HepG2 (cell line): Measurements from ENCODE around the gene GNB3. TPM values are rescaled to one million over a fixed set of nuclear protein-coding genes. Genes with fewer than 3 reads are reported as not detected.

Experiments used
- ATAC-seq: fragments of 200-7000 bp; cut with Tn5 transposase; 3 replicates; pipeline ENCODE4 v1.9.1; 2020; ENCODE audit warnings: mild to moderate bottlenecking, moderate library complexity
- BruUV-seq: library from RNA; stranded (reverse); fragments of 400-500 nt; replicated peaks from 2 replicates; lab custom pipeline; 2021; lab: Mats Ljungman, UMichigan
- CTCF ChIA-PET: fragments of 300-600 bp; formaldehyde crosslinking; extraction: SDS; loops from one replicate; lab custom pipeline; 2021; ENCODE audit warnings: low total read pairs, inconsistent platforms, low intra/inter-chr PET ratio; lab: Yijun Ruan, JAX
- POLR2A ChIA-PET: fragments of 350-600 bp; sonication (Branson Sonifier 250); formaldehyde crosslinking; loops from one replicate; lab custom pipeline; 2020; ENCODE audit warnings: antibody characterized with exemption, inconsistent platforms; lab: Yijun Ruan, JAX
- DNase-seq: peaks from one replicate; pipeline ENCODE4 v3.0.0-alpha.2; 2015; ENCODE audit warnings: low spot score
- FAIRE-seq: peaks from 3 replicates; lab custom pipeline; 2011; peaks lifted over from hg19 to GRCh38; lab: Jason Lieb, UNC
- H2AFZ ChIP-seq: one replicate; pipeline ENCODE4 v1.6.1; 2011; ENCODE audit warnings: low read length, inconsistent platforms
- H3K27ac ChIP-seq: fragments of 300-600 bp; 3 replicates; pipeline ENCODE4 v1.8.0; 2011; ENCODE audit warnings: mixed run types, mild to moderate bottlenecking, mixed read lengths, low read length, inconsistent platforms; ENCODE audit not compliant: insufficient read depth; ENCODE audit errors: extremely low read length
- H3K27me3 ChIP-seq, 2 experiments: fragments of 200-600 bp in 1 of 2; 2 replicates in 1 of 2; 3 replicates in 1 of 2; pipeline versions ENCODE4 v1.6.0 to v1.8.0; 2011; ENCODE audit warnings: low read length in 2 of 2, mild to moderate bottlenecking in 2 of 2, moderate library complexity in 2 of 2, inconsistent platforms in 1 of 2; ENCODE audit not compliant: insufficient read depth in 2 of 2, control insufficient read depth in 1 of 2
- H3K36me3 ChIP-seq, 2 experiments: fragments of 200-600 bp in 1 of 2; replicated peaks in 1 of 2; 2 replicates in 1 of 2; 3 replicates in 1 of 2; pipeline versions ENCODE4 v1.5.1 to v1.8.0; 2011; ENCODE audit warnings: low read length in 2 of 2, inconsistent platforms in 1 of 2; ENCODE audit not compliant: insufficient read depth in 2 of 2, control insufficient read depth in 1 of 2
- H3K4me1 ChIP-seq: 2 replicates; pipeline ENCODE4 v1.5.1; 2012; ENCODE audit warnings: low read length, inconsistent platforms; ENCODE audit not compliant: insufficient read depth
- H3K4me2 ChIP-seq: 2 replicates; pipeline ENCODE4 v1.6.0; 2011; ENCODE audit warnings: low read depth, low read length, inconsistent platforms
- H3K4me3 ChIP-seq, 3 experiments: fragments of 200-600 bp in 1 of 3; sonication (generic), shearing (Covaris generic) in 1 of 3; replicated peaks in 1 of 3; 2 replicates each; pipeline ENCODE4 v1.5.1; 2011 to 2016; ENCODE audit warnings: low read length in 3 of 3, inconsistent platforms in 2 of 3, low read depth in 2 of 3, mild to moderate bottlenecking in 2 of 3, control low read depth in 1 of 3, mixed read lengths in 1 of 3; ENCODE audit not compliant: insufficient read depth in 1 of 3
- H3K79me2 ChIP-seq: one replicate; pipeline ENCODE4 v1.6.1; 2011; ENCODE audit warnings: low read length, inconsistent platforms; ENCODE audit not compliant: insufficient read depth
- H3K9ac ChIP-seq: 2 replicates; pipeline ENCODE4 v1.6.0; 2011; ENCODE audit warnings: mild to moderate bottlenecking, low read depth, low read length, inconsistent platforms; ENCODE audit not compliant: insufficient read depth
- H3K9me3 ChIP-seq: 2 replicates; pipeline ENCODE4 v1.5.1; 2012; ENCODE audit warnings: mild to moderate bottlenecking, low read length
- H4K20me1 ChIP-seq: 2 replicates; pipeline ENCODE4 v1.6.0; 2011; ENCODE audit warnings: inconsistent platforms, mild to moderate bottlenecking, low read length, moderate library complexity; ENCODE audit not compliant: insufficient read depth
- EED ChIP-seq: sonication (generic); formaldehyde crosslinking; IDR thresholded peaks from 2 replicates; pipeline ENCODE4 v1.5.0; 2020; ENCODE audit warnings: mild to moderate bottlenecking, missing genetic modification reagents
- ELF1 ChIP-seq: sonication (generic); formaldehyde crosslinking; IDR thresholded peaks from 2 replicates; pipeline ENCODE4 v1.4.0; 2020; ENCODE audit warnings: missing genetic modification reagents
- HMG20B ChIP-seq: conservative IDR thresholded peaks from 2 replicates; pipeline ENCODE4 v1.6.1; 2016; ENCODE audit warnings: missing genetic modification reagents, missing compliant biosample characterization
- MZF1 ChIP-seq: sonication (generic); formaldehyde crosslinking; IDR thresholded peaks from 2 replicates; pipeline ENCODE4 v1.8.1; 2023; ENCODE audit warnings: mild to moderate bottlenecking, missing genetic modification reagents, borderline replicate concordance
- NFE2 ChIP-seq: sonication (generic); formaldehyde crosslinking; IDR thresholded peaks from 2 replicates; pipeline ENCODE4 v1.4.0; 2020; ENCODE audit warnings: missing genetic modification reagents
- SRY ChIP-seq: sonication (generic); formaldehyde crosslinking; IDR thresholded peaks from 2 replicates; pipeline ENCODE4 v1.8.0; 2022; ENCODE audit warnings: mild to moderate bottlenecking, missing genetic modification reagents
- ZMYM3 ChIP-seq: sonication (generic); formaldehyde crosslinking; IDR thresholded peaks from 2 replicates; pipeline ENCODE4 v1.5.1; 2020; ENCODE audit warnings: mild to moderate bottlenecking, missing genetic modification reagents
- ZNF143 ChIP-seq: sonication (generic); formaldehyde crosslinking; IDR thresholded peaks from 2 replicates; pipeline ENCODE4 v1.4.0; 2020; ENCODE audit warnings: missing genetic modification reagents
- ZNF614 ChIP-seq: IDR thresholded peaks from 2 replicates; pipeline ENCODE4 v1.6.1; 2018; ENCODE audit warnings: missing biosample characterization, missing genetic modification reagents, inconsistent platforms, borderline replicate concordance
- ZNF878 ChIP-seq: sonication (generic); formaldehyde crosslinking; IDR thresholded peaks from 2 replicates; pipeline ENCODE4 v1.8.1; 2023; ENCODE audit warnings: mild to moderate bottlenecking, missing genetic modification reagents, moderate library complexity
- WGBS: methylation state at CpG from one replicate; pipeline ENCODE4 v1.1.6; 2017; ENCODE audit warnings: low lambda C conversion rate; 5-methylcytosine and 5-hydroxymethylcytosine counted together
- in situ Hi-C: cut with HindIII; loops from 2 replicates; pipeline ENCODE4 v1.10.0; 2017; ENCODE audit warnings: low pct_unique_long_range_greater_than_20kb; ENCODE audit not compliant: extremely low pct_ligation_motif_present
- intact Hi-C: fragments of 100-400 bp; cut with micrococcal nuclease; formaldehyde crosslinking; loops from one replicate; pipeline ENCODE4 v1.10.0; 2022; ENCODE audit not compliant: unreplicated experiment
- polyA plus RNA-seq, 8 experiments: library from polyadenylated mRNA; depleted of rRNA in 3 of 8; stranded (reverse) in 7 of 8; unstranded in 1 of 8; fragments of >200 nt; fragmentation: Illumina TruSeq in 4 of 8; extraction: Trizol in 4 of 8; gene quantifications; 2 replicates each; pipeline versions ENCODE4 v1.2.1 to v1.2.3, GENCODE V29; 2011 to 2016; ENCODE audit warnings: low read depth in 4 of 8, missing spikeins in 1 of 8, mixed read lengths in 1 of 8; ENCODE audit not compliant: insufficient read depth in 1 of 8
- total RNA-seq, 5 experiments: library from RNA; depleted of rRNA; stranded (reverse); fragments of >200 nt; fragmentation: Illumina TruSeq; extraction: Trizol; gene quantifications; 2 replicates each; pipeline ENCODE4 v1.2.3, GENCODE V29; 2016; ENCODE audit warnings: low read depth in 1 of 5
- TF ChIP-seq, protein P1 (sequence below): sonication (generic); formaldehyde crosslinking; IDR thresholded peaks from 2 replicates; pipeline ENCODE4 v1.5.0; 2020; ENCODE audit warnings: missing genetic modification reagents, mild to moderate bottlenecking, borderline replicate concordance
- TF ChIP-seq, protein P2 (sequence below): sonication (generic); formaldehyde crosslinking; IDR thresholded peaks from 2 replicates; pipeline ENCODE4 v1.8.0; 2022; ENCODE audit warnings: missing genetic modification reagents, mild to moderate bottlenecking, borderline replicate concordance
- TF ChIP-seq, protein P3 (sequence below): sonication (generic); formaldehyde crosslinking; IDR thresholded peaks from 2 replicates; pipeline ENCODE4 v1.8.1; 2022; ENCODE audit warnings: low read depth, mild to moderate bottlenecking, missing genetic modification reagents

Gene GNB3
- total and polyA plus RNA-seq, 2 of the 13 experiments (the other 11 are each of a cell fraction or from before 2014, with no cell fraction given) = 1.3 to 3.6 TPM

DNA sequence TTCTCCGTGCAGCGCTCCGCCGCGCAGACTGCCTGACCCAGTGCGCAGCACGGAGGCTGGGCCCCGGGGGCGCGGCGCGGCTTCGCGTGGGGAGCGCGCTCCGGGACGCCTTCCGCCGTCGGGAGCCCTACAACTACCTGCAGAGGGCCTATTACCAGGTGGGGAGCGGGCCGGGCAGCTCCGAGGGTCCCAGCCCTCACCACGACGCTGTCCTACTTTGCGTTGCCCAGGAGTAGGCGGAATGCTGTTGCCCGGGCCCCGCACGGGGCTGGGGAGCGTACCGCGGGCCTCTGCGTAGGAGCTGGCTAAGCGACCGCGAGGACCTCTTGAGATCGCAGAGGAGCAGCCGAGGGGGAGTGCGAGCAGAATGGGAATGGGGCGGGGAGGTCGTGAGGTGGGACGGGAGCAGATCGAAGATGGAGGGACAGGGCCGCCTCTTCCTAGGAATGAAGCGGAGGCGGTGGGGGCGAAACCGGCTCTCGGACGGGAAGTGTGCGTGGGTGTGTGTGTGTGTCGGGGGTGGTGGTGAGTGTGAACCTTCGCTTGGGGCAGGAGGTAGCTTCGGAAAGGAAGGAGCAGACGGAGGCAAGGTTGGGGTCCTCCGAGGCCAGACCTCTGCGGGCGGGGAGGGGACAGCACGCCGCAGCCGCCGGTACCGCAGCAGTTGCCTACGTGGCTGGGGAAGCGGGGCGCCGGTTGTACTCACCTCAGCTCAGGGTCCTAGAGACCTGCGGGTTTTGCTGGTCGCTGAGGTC lies 11.8 kb upstream of the GNB3 start (continued):
- 0 out of 2 replicates have a peak, but pooled peaks have one; percentile 17 for TF ChIP-seq MZF1 (CRISPR knock-in tag)
- TF ChIP-seq, protein P1, sequence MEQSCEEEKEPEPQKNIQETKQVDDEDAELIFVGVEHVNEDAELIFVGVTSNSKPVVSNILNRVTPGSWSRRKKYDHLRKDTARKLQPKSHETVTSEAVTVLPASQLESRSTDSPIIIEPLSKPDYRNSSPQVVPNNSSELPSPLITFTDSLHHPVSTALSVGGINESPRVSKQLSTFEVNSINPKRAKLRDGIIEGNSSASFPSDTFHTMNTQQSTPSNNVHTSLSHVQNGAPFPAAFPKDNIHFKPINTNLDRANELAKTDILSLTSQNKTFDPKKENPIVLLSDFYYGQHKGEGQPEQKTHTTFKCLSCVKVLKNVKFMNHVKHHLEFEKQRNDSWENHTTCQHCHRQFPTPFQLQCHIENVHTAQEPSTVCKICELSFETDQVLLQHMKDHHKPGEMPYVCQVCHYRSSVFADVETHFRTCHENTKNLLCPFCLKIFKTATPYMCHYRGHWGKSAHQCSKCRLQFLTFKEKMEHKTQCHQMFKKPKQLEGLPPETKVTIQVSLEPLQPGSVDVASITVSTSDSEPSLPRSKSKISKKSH (CRISPR knock-in tag) = peak; percentile 16; the same call in 1 of the 2 replicates

DNA sequence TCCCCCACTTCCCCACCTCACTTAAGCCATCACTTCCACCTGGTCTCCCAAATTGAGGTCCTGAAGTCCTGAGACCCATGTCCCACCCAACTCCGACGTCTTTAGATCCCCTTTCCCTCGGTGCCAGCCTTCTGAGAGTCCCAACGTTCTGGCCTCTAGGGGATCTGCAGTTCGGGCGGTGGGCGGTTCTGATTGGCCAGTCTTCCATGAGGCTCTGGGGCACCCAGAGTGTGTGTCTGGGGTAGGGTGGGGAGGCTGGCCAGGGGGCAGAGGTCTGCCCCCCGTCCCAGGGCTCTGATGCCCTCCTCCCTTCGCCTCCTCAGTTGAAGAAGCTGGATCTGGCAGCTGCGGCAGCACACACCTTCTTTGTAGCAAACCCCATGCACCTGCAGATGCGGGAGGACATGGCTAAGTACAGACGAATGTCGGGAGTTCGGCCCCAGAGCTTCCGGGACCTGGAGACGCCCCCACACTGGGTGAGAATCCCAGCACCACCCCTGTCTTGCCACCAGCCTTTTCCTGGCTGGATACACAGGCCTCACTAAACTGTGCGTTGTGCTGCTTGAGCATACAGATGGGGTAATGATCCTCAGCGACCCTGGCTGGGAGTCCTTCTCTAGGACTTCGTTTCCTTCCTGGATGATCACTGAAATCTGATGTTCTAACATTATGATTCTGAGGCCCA lies 11.0 kb upstream of the GNB3 start:
- peak overlapping the region; percentile 85 for H3K4me2 ChIP-seq
- ChIA-PET CTCF (no interaction called here), POLR2A (interaction anchor here (1.0 to 4.7 kb wide), 7 partner anchors 8 to 216 kb away, joined by 3 to 20 read pairs (median 8); partner anchors contain the start of genes CDCA3, COPS7A, GPR162 and MLF2)
- TSS peak; percentile 44 for BruUV-seq
- no peaks in the 10 kb centered on the region for H4K20me1 ChIP-seq
- H3K79me2 ChIP-seq = peaks cover 16% of the 10 kb centered on the region
- no peaks in the 10 kb centered on the region for H3K9me3 ChIP-seq
- peak overlapping the region; percentile 82 to 100 (median 86) for H3K4me3 ChIP-seq
- in situ Hi-C loops (loop anchor here (5.0 kb wide), 1 partner anchor 77 kb away; the partner anchor contains the start of gene MLF2), intact Hi-C loops (loop anchor here (1.0 to 10.0 kb wide), 2 partner anchors 94 to 215 kb away; no protein-coding TSS in a partner anchor)
- H3K4me1 ChIP-seq = peaks cover 24% of the 10 kb centered on the region
- H3K9ac ChIP-seq = peak overlapping the region; percentile 97
- H3K36me3 ChIP-seq = peaks cover 14 to 25% of the 10 kb centered on the region in 2 experiments; a peak in 4 of 5 replicates
- peak; percentile 64 for ATAC-seq
- H3K27me3 ChIP-seq = no peaks in the 10 kb centered on the region
- WGBS = 29% methylated on average over 10 of the region's 19 CpGs
- H2AFZ ChIP-seq = no peak overlapping the region
- peak; percentile 66 for DNase-seq
- peak overlapping the region; percentile 86 for H3K27ac ChIP-seq
- peak; percentile 30 for FAIRE-seq
- TF ChIP-seq SRY (0 out of 2 replicates have a peak, but pooled peaks have one; percentile 17), ELF1 (CRISPR knock-in tag) (no peak), ZNF878 (CRISPR knock-in tag) (no peak), EED (CRISPR knock-in tag) (no peak), ZNF143 (CRISPR knock-in tag) (peak; percentile 38; the same call in 1 of the 2 replicates), NFE2 (CRISPR knock-in tag) (no peak), ZMYM3 (CRISPR knock-in tag) (no peak; the same call in 1 of the 2 replicates), ZNF614 (CRISPR knock-in tag) (no peak), HMG20B (CRISPR knock-in tag) (no peak)
- TF ChIP-seq, protein P2, sequence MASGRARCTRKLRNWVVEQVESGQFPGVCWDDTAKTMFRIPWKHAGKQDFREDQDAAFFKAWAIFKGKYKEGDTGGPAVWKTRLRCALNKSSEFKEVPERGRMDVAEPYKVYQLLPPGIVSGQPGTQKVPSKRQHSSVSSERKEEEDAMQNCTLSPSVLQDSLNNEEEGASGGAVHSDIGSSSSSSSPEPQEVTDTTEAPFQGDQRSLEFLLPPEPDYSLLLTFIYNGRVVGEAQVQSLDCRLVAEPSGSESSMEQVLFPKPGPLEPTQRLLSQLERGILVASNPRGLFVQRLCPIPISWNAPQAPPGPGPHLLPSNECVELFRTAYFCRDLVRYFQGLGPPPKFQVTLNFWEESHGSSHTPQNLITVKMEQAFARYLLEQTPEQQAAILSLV (CRISPR knock-in tag) = no peak
- TF ChIP-seq, protein P3, sequence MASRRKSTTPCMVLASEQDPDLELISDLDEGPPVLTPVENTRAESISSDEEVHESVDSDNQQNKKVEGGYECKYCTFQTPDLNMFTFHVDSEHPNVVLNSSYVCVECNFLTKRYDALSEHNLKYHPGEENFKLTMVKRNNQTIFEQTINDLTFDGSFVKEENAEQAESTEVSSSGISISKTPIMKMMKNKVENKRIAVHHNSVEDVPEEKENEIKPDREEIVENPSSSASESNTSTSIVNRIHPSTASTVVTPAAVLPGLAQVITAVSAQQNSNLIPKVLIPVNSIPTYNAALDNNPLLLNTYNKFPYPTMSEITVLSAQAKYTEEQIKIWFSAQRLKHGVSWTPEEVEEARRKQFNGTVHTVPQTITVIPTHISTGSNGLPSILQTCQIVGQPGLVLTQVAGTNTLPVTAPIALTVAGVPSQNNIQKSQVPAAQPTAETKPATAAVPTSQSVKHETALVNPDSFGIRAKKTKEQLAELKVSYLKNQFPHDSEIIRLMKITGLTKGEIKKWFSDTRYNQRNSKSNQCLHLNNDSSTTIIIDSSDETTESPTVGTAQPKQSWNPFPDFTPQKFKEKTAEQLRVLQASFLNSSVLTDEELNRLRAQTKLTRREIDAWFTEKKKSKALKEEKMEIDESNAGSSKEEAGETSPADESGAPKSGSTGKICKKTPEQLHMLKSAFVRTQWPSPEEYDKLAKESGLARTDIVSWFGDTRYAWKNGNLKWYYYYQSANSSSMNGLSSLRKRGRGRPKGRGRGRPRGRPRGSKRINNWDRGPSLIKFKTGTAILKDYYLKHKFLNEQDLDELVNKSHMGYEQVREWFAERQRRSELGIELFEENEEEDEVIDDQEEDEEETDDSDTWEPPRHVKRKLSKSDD (CRISPR knock-in tag) = no peak
